Stimulated activated CD4-positive, alpha-beta T cell treated with anti-CD3 and anti-CD28 coated beads, Interleukin-2, amount 100 ng/mL, for 4 hours (primary cell): ENCODE results near the gene TOP1.

Experiments
- DNase-seq: peaks from one replicate; pipeline ENCODE4 v3.0.0-alpha.2; 2020; ENCODE audit warnings: low read depth

TOP1 gene

GRCh38 chr20:41147767-41148191, 119.2 kb downstream of the TOP1 start:
- no peak for DNase-seq

DNA sequence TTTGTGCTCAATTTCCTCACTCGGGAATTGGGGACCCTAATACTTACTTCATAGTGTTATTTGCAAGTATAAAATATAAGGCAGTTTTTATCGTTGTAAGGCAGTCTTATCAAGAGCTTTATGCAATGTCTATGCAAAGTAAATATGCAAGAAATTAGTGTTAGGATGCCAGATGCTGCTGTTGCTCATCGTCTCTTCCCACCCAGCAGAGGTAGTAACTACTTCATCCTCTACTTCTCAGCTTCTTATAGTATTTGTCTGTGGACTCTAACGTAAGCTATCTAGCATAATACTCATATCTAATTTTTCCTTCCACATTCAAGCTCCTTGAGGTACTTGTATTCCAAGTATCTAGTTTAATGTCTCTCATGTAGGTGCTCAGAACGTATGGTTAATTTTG, 120.3 kb downstream of the TOP1 start:
- no peak for DNase-seq

- DNase-seq, result no peak
Measured at GRCh38 chr20:41150664-41151063, 122.0 kb downstream of the TOP1 start.

- no peak for DNase-seq
Measured at GRCh38 chr20:41151134-41151869, 122.7 kb downstream of the TOP1 start.

GRCh38 chr20:41152108-41152757, 123.6 kb downstream of the TOP1 start:
- DNase-seq, result no peak

- no peak for DNase-seq
Measured at GRCh38 chr20:41154436-41155176, 126.0 kb downstream of the TOP1 start.

DNA sequence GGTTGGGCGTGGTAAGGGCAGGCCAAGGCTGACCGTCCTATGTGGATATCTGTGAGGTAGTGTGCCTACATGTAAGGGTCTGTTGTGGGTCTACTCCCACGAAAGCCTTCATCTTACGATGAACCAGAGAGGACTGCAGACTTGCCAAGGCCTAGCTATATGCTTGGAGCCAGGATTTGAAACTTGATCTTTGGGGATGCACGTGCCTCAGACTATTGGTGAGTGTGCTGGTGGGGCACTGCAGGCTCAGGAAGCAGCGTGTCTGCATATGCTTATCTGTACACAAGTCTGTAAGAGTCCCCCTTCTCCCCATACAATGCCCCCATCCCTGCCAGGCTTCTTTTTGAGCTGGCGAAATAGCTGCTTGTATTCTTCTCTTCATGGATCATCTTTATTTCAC, 126.6 kb downstream of the TOP1 start:
- DNase-seq, result no peak

DNA sequence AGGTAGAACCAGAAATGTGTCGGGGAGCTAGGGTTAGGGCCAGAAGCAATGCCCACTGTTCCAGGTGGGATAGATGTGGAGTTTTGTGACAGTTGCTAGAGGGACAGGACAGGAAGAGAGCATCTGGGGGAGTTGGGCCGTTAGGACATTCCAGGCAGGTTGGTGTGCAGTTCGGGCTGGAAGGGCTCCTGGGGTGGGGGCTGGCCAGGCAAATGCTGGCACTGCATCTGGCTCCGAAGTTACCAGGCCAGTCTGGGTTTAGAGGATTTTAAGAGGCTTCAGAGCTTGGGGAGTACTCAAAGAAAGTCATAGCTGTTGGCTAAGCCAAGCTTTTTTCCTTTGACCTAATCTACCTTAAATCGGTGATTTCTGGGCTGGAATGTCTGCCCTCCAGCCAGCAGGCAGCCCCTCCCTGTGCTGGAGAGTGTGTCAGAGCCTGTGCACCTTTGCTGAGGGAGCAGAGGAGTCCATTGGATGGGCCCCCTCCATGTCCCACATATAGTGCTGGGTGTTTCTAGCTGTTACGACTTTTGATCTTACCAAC, 129.5 kb downstream of the TOP1 start:
- no peak for DNase-seq

DNA sequence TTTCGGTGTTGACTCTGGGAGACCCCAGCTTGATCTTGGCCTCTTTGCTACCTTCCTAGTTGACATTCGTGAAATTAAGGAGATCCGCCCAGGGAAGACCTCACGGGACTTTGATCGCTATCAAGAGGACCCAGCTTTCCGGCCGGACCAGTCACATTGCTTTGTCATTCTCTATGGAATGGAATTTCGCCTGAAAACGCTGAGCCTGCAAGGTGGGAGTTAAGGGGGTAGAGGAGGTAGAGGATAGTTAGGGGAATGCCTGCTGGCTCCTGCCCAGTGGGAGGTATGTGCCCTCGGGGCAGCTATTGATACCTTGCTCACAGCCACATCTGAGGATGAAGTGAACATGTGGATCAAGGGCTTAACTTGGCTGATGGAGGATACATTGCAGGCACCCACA, 130.9 kb downstream of the TOP1 start:
- no peak for DNase-seq

- DNase-seq, result no peak
Measured at GRCh38 chr20:41160686-41161085, 132.1 kb downstream of the TOP1 start.

DNA sequence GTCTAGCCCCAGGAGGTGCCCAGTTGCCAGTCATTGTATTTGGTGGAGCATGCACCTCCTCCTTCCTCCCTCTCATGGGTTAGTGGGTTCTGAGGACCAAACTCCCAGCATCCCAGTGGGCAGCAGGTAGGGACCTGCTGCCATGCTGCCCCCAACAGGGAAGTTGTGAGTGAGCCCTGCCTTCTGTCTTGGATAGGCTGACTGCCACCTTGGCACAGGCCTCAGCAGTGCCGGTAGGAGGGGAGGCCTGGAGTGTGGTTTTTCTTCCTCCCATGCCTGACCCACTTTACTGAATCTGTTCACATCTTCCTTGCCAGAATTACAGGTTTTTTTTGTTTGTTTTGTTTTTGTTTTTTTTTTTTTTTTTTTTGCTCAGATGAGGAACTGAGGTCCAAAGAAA, 133.3 kb downstream of the TOP1 start:
- DNase-seq, result no peak

- no peak for DNase-seq
Measured at GRCh38 chr20:41162396-41162795, 133.8 kb downstream of the TOP1 start.

- no peak for DNase-seq
Measured at GRCh38 chr20:41163821-41164220, 135.2 kb downstream of the TOP1 start.

DNA sequence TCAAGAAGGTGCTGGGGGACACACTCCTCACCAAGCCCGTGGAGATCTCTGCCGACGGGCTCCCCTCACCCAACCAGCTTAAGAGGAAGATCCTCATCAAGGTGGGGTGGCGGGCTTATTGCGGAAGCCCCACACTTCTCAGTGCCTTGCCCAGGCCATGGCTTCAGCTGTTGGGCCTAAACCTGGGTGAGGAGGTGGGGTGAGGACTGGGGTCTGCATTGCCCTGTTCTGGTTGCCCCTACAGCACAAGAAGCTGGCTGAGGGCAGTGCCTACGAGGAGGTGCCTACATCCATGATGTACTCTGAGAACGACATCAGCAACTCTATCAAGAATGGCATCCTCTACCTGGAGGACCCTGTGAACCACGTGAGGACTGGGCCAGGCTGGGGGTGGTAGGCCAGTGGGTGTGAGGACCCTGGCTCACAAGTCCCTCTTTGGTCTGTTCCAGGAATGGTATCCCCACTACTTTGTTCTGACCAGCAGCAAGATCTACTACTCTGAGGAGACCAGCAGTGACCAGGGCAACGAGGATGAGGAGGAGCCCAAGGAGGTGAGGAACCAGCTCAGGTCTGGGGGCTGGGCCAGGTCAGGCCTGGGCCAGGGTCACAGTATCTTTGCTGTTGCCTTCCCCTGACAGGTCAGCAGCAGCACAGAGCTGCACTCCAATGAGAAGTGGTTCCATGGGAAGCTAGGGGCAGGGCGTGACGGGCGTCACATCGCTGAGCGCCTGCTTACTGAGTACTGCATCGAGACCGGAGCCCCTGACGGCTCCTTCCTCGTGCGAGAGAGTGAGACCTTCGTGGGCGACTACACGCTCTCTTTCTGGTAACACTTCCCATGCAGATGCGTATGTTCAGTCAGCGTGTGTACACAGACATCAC, 136.6 kb downstream of the TOP1 start:
- DNase-seq, result no peak

DNA sequence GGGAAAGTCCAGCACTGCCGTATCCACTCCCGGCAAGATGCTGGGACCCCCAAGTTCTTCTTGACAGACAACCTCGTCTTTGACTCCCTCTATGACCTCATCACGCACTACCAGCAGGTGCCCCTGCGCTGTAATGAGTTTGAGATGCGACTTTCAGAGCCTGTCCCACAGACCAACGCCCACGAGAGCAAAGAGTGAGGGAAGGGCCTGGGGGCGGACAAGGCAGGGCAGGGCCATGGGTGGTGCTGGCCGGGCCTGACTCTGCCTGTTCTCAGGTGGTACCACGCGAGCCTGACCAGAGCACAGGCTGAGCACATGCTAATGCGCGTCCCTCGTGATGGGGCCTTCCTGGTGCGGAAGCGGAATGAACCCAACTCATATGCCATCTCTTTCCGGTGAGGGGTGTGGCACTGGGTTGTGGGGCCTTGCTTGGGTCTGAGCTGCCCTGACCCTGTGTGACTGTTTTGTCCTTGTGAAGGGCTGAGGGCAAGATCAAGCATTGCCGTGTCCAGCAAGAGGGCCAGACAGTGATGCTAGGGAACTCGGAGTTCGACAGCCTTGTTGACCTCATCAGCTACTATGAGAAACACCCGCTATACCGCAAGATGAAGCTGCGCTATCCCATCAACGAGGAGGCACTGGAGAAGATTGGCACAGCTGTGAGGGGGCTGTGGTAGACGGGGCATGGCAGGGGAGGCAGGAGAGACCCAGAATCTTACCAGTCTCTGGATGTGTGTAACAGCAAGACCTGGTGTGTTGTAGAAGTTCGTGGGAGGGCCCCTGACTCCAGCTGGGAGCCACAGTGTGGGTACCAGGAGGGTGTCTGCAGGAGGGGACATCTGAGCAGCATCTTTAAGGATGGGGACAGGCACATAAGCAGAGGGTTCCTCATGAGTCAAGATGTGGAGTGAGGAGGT, 137.8 kb downstream of the TOP1 start:
- DNase-seq, result no peak

DNA sequence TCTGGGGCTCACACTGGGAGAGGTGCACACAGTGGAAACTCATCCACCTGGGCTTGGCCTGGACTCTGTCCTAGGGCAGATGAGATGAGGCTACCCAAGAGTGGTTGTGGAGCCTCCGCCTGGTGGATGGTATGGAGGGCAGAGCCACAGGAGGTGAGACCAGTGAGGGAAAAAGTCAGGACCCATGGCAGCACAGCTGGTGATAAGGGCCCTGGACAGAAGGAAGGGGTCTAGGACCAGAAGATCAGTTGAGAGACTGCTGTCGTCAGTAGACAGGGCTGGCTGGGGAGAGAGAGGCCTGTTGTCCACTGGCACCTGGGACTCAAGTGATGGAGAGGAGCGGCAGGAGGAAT, 138.5 kb downstream of the TOP1 start:
- DNase-seq, result no peak

DNA sequence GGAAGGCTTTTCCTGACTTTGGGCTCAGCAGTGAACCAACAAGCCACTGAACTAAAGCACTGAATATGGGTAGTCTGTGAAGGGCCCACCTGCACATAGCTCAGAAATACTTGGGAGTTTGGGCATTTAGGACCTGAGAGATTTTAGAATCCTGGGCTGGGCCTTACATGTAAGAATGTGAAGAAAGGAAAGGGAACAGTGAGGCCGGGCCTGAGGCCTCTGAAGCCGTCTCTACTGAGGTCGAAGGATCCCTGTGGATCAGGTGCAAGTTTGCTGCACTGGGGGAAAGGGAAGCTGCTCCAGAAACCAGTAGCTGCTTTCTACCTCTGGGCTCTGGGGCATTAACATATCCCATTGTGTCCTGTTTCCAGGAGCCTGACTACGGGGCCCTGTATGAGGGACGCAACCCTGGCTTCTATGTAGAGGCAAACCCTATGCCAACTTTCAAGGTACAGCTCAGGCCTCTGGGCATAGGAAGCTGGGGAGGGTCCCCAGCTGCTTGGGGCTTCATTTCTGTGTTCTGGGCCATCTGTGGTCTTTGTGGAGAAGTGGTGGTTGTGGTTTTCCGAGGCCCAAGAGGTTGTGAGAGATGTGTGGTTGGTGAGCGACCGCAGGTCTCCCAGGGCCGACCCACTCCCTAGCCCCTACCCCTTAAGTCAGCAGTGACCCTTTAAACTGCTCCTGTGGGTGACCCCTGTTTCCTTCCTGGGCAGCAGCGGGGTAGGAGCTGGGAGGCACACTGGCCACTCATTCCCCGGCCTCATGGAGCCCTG, 139.0 kb downstream of the TOP1 start:
- no peak for DNase-seq

- no peak for DNase-seq
Measured at GRCh38 chr20:41168281-41169161, 139.9 kb downstream of the TOP1 start.

DNA sequence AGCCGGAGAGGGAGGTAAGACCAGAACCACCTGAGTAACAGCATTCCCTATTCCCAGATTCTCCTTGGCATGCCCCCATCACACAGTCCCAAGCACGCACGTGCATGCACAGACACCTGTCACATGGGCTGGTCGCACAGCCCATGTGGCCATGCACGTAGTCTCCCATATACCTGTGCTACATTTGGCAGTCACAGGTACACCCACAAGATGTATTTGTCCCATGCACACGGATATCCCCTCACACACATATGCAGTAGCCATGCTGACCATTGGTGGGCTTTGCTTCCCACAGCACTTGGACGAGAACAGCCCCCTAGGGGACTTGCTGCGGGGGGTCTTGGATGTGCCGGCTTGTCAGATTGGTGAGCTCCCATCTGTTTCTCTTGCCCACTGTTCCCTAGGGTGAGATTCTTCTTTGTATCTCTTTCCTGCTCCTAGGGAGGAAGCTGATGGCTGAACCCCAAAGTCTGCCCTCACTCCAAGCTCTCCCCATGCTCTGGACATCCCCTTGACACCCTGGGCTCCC, 140.6 kb downstream of the TOP1 start:
- DNase-seq, result no peak
